Mucosa of descending colon (tissue), 3 donors: ENCODE results near the gene KRT1. TPM values are rescaled to one million over a fixed set of nuclear protein-coding genes. Genes with fewer than 3 reads are reported as not detected.

Source experiments
- ATAC-seq: fragments of 200-7000 bp; cut with Tn5 transposase; one replicate; pipeline ENCODE4 v1.9.1; 2020; ENCODE audit warnings: mild to moderate bottlenecking, moderate library complexity
- DNase-seq, 3 donors: peaks; one replicate each; pipeline ENCODE4 v3.0.0-alpha.2; 2020
- H3K36me3 ChIP-seq: fragments of 200-600 bp; one replicate; pipeline ENCODE4 v1.8.0; 2021; ENCODE audit warnings: low read depth, mild to moderate bottlenecking
- H3K4me1 ChIP-seq: fragments of 200-600 bp; one replicate; pipeline ENCODE4 v1.8.0; 2021; ENCODE audit warnings: low read depth, mild to moderate bottlenecking
- H3K4me3 ChIP-seq: fragments of 200-600 bp; one replicate; pipeline ENCODE4 v1.8.0; 2021; ENCODE audit warnings: mild to moderate bottlenecking
- H3K9me3 ChIP-seq: fragments of 200-600 bp; one replicate; pipeline ENCODE4 v1.8.0; 2021; ENCODE audit warnings: mild to moderate bottlenecking
- intact Hi-C, 2 donors: fragments of 100-400 bp; cut with DNase I in 1 of 2; cut with micrococcal nuclease in 1 of 2; formaldehyde crosslinking; loops; one replicate each; pipeline versions ENCODE4 v1.11.0 to v1.11.1; 2022; cut with DNase I, micrococcal nuclease
- total RNA-seq, 3 donors: library from RNA; stranded (reverse); fragmentation: NEBNext Ultra II Directional in 2 of 3; extraction: Animal tissue kit (Norgen Biotek cat#: 25700) in 2 of 3; gene quantifications; one replicate each; pipeline versions ENCODE4 v1.2.1 to v1.2.4, GENCODE V29; 2021 to 2023
- TF ChIP-seq, protein P1 (sequence below): fragments of 200-600 bp; IDR thresholded peaks from one replicate; pipeline ENCODE4 v1.8.0; 2022; ENCODE audit warnings: antibody characterized with exemption, mild to moderate bottlenecking
- donor health status: DM: no; HTN: no; CAD: no; lungs with moderate emphysema.
- donor health status: DM: no; HTN: no; CAD: no.
- donor health status: DM: no; HTN: yes; CAD: no.

KRT1 gene
- total RNA-seq, 3 donors from 2014 or later: 0.35 to 0.89 (median 0.38) TPM

DNA sequence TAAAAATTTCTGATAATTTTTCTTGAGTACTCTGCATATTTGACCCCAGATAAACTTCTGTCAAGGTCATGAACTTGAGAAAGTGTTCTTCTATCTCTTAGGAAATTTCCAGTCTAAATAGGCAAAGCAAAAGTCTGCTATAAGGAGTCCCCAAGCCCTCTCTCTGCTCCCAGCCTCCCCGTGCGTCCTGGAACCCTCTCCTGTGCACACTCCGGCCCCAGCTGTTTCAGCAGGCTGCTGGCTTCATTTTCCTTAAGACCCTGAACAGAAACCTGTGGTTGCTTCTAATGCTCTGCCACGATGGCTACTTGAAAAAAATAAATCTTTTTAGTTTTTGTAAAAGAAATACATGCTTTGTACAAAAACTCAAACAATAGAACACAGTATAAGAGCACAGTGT lies 42.9 kb downstream of the KRT1 start:
- TF ChIP-seq, protein P1, sequence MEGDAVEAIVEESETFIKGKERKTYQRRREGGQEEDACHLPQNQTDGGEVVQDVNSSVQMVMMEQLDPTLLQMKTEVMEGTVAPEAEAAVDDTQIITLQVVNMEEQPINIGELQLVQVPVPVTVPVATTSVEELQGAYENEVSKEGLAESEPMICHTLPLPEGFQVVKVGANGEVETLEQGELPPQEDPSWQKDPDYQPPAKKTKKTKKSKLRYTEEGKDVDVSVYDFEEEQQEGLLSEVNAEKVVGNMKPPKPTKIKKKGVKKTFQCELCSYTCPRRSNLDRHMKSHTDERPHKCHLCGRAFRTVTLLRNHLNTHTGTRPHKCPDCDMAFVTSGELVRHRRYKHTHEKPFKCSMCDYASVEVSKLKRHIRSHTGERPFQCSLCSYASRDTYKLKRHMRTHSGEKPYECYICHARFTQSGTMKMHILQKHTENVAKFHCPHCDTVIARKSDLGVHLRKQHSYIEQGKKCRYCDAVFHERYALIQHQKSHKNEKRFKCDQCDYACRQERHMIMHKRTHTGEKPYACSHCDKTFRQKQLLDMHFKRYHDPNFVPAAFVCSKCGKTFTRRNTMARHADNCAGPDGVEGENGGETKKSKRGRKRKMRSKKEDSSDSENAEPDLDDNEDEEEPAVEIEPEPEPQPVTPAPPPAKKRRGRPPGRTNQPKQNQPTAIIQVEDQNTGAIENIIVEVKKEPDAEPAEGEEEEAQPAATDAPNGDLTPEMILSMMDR: no peak

DNA sequence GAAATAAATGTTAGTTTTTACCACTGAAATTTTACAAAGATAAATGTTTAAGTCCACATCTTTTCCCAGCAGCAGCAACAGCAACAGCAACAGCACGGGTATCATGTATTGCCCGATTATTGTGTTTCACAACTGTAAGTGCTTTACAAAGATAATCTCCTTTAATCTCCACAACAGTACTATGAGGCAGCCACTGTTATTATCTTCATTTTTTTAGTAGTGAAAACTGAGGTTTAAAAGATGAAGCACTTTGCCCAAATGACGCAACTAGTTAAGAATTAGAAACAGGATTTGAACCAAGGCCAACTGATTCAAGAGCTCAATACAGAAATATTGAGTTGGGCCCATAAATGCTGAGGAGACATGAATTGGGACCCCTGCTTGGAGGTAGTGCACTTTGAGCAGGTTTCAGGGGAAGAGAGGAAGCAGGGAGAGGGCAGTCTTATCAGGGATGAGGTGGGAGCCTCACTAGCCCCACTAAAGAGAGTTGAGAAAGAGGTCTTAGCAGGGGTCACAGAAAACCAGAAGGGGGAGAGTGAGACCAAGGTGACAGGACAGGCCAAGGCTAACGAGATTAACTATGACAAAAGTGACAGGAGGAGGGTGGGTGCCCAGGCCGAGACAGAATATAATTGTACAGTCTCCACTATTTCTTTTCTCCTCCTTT lies 43.5 kb downstream of the KRT1 start:
- Histone ChIP-seq H3K4me3 (no peak overlapping the region), H3K4me1 (no peaks in the 10 kb centered on the region), H3K9me3 (no peaks in the 10 kb centered on the region), H3K36me3 (no peaks in the 10 kb centered on the region)
- intact Hi-C loops: no loop called here
- DNase-seq: no peak
- TF ChIP-seq, protein P1: no peak
- ATAC-seq: no peak

More for the DNA sequence above, 42.9 kb downstream of the KRT1 start:
- DNase-seq (no peak), ATAC-seq (no peak)
- Histone ChIP-seq H3K4me3 (no peak overlapping the region), H3K36me3 (no peaks in the 10 kb centered on the region), H3K9me3 (no peaks in the 10 kb centered on the region), H3K4me1 (no peaks in the 10 kb centered on the region)
- intact Hi-C loops: no loop called here

- DNase-seq: no peak
- no peaks in the 10 kb centered on the region for H3K4me1 ChIP-seq
- H3K4me3 ChIP-seq: no peak overlapping the region
- H3K36me3 ChIP-seq: no peaks in the 10 kb centered on the region
- intact Hi-C loops: no loop called here
- ATAC-seq: no peak
- no peaks in the 10 kb centered on the region for H3K9me3 ChIP-seq
- TF ChIP-seq, protein P1: no peak
Measured at GRCh38 chr12:52636189-52636588, 44.0 kb downstream of the KRT1 start.

- Histone ChIP-seq H3K9me3 (no peaks in the 10 kb centered on the region), H3K4me1 (no peaks in the 10 kb centered on the region), H3K36me3 (no peaks in the 10 kb centered on the region), H3K4me3 (no peak overlapping the region)
- DNase-seq (no peak), ATAC-seq (peak; percentile 11)
- intact Hi-C loops: no loop called here
- TF ChIP-seq, protein P1: no peak
Measured at GRCh38 chr12:52634266-52635056, 45.7 kb downstream of the KRT1 start.

GRCh38 chr12:52633383-52633782 lies 46.8 kb downstream of the KRT1 start:
- H3K9me3 ChIP-seq: no peaks in the 10 kb centered on the region
- intact Hi-C loops: no loop called here
- H3K36me3 ChIP-seq: no peaks in the 10 kb centered on the region
- TF ChIP-seq, protein P1: no peak
- H3K4me1 ChIP-seq: no peaks in the 10 kb centered on the region
- H3K4me3 ChIP-seq: no peak overlapping the region
- DNase-seq (no peak), ATAC-seq (no peak)
